ENCODE data around the gene SLC6A13. TPM values are rescaled to one million over a fixed set of nuclear protein-coding genes. Genes with fewer than 3 reads are reported as not detected.

The SLC6A13 gene
- total and polyA plus RNA-seq, 2 of the 13 experiments (the other 11 are each of a cell fraction or from before 2014, with no cell fraction given) = 0.05 to 0.15 TPM

- ATAC-seq = no peak
- ChIA-PET POLR2A (no interaction called here), CTCF (ENCODE audit: low intra/inter-chr PET ratio, low total read pairs) (no interaction called here)
- Histone ChIP-seq H3K27me3 (ENCODE audit: control insufficient read depth in 1 of 2, insufficient read depth in 2 of 2, low read length in 2 of 2) (no peaks in the 10 kb centered on the region; a peak in 1 of 5 replicates), H3K79me2 (ENCODE audit: insufficient read depth, low read length) (no peaks in the 10 kb centered on the region), H3K9ac (ENCODE audit: insufficient read depth, low read depth, low read length) (no peak overlapping the region), H4K20me1 (ENCODE audit: insufficient read depth, low read length) (no peaks in the 10 kb centered on the region), H2AFZ (ENCODE audit: low read length) (no peak overlapping the region), H3K36me3 (replicated peaks in 1 of 2; ENCODE audit: control insufficient read depth in 1 of 2, insufficient read depth in 2 of 2, low read length in 2 of 2) (no peaks in the 10 kb centered on the region), H3K4me2 (ENCODE audit: low read depth, low read length) (no peak overlapping the region), H3K27ac (ENCODE audit: extremely low read length, insufficient read depth, low read length) (no peak overlapping the region), H3K4me1 (ENCODE audit: insufficient read depth, low read length) (no peaks in the 10 kb centered on the region), H3K9me3 (ENCODE audit: low read length) (no peaks in the 10 kb centered on the region), H3K4me3 (replicated peaks in 1 of 3; ENCODE audit: insufficient read depth in 1 of 3, low read depth in 2 of 3, low read length in 3 of 3) (no peak overlapping the region)
- 78% methylated on average over 4 of the region's 4 CpGs for WGBS (ENCODE audit: low lambda C conversion rate)
- no peak for DNase-seq (ENCODE audit: low spot score)
- FAIRE-seq = no peak
- intact Hi-C loops (cut with micrococcal nuclease; ENCODE audit: unreplicated experiment) = no loop called here
- no TSS peak for BruUV-seq (replicated peaks)
- in situ Hi-C loops (cut with HindIII; ENCODE audit: extremely low pct_ligation_motif_present, low pct_unique_long_range_greater_than_20kb) = no loop called here
- TF ChIP-seq ZNF33A (CRISPR knock-in tag; IDR thresholded peaks at IDR 0.05; ENCODE audit: borderline replicate concordance) = no peak
- TF ChIP-seq PBX2 (CRISPR knock-in tag; IDR thresholded peaks at IDR 0.05) = no peak
- TF ChIP-seq YY1 (IDR thresholded peaks at IDR 0.05; ENCODE audit: insufficient read depth, insufficient replicate concordance, low read depth, low read length) = no peak
- TF ChIP-seq AHDC1 (CRISPR knock-in tag; IDR thresholded peaks at IDR 0.05; ENCODE audit: borderline replicate concordance) = no peak
- TF ChIP-seq ATF5 (CRISPR knock-in tag; IDR thresholded peaks at IDR 0.05; ENCODE audit: low read depth) = no peak
- TF ChIP-seq AGO2 (optimal IDR thresholded peaks at IDR 0.05; ENCODE audit: low read depth, low read length) = no peak
- no peak for TF ChIP-seq ZNF512B (CRISPR knock-in tag; IDR thresholded peaks at IDR 0.05; ENCODE audit: borderline replicate concordance)
- no peak for TF ChIP-seq ZNF740 (CRISPR knock-in tag; IDR thresholded peaks at IDR 0.05)
- TF ChIP-seq KAT7 (CRISPR knock-in tag; IDR thresholded peaks at IDR 0.05; ENCODE audit: borderline replicate concordance) = no peak
- TF ChIP-seq CCDC6 (CRISPR knock-in tag; IDR thresholded peaks at IDR 0.05) = no peak
- TF ChIP-seq ZNF639 (CRISPR knock-in tag; conservative IDR thresholded peaks at IDR 0.05) = no peak
Observed at GRCh38 chr12:196436-196835, 66.2 kb downstream of the SLC6A13 start.
